HG03354 (cell line): ENCODE results near the gene PRKG1.

Experiments used
- ATAC-seq: cut with Tn5 transposase; IDR thresholded peaks from one replicate; pipeline ENCODE4 v1.9.1; 2021; ENCODE audit warnings: mild to moderate bottlenecking; ENCODE audit not compliant: unreplicated experiment, poor library complexity, severe bottlenecking

The PRKG1 gene

DNA sequence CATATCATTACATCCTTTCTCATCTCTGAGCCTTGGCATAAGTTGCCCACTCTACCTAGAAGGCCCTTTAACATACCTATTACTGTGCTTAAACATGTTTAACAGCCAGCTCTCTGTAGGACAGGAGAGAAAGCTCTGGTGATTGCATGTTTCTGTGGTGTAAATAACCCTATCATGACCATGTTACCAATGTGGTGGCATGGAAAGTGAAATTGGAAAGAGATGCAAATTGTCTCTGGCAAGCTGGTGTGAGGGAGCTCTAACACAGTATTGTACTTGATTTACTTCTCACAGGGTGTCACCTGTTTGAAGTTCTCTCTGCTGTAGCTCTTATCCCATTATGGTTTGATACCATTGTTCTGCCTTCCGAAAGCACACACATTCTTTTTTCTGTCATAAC, 1008.0 kb downstream of the PRKG1 start:
- peak; percentile 83 for ATAC-seq

DNA sequence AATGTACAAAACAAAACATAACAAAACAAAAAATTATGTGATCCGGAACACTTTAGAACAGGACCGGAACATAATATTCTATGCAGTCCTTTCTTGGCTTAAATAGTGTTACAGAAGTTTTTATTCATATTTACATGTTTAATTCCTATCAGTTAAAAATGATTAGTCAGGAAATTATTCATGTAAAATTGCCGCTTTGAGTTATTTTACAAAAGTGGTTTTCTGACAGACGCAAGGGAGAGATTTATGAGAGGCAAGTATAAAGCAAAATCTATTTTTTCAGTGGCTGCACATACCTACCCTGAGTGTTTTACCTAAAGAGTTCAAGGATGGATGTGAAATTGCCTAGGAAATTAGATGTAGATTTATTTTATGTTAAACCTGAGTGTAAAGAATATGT, 1009.1 kb downstream of the PRKG1 start:
- ATAC-seq, result no peak

- no peak for ATAC-seq
Observed at GRCh38 chr10:52092390-52092789, 1018.1 kb downstream of the PRKG1 start.

- no peak for ATAC-seq
Observed at GRCh38 chr10:52098130-52098529, 1023.8 kb downstream of the PRKG1 start.

DNA sequence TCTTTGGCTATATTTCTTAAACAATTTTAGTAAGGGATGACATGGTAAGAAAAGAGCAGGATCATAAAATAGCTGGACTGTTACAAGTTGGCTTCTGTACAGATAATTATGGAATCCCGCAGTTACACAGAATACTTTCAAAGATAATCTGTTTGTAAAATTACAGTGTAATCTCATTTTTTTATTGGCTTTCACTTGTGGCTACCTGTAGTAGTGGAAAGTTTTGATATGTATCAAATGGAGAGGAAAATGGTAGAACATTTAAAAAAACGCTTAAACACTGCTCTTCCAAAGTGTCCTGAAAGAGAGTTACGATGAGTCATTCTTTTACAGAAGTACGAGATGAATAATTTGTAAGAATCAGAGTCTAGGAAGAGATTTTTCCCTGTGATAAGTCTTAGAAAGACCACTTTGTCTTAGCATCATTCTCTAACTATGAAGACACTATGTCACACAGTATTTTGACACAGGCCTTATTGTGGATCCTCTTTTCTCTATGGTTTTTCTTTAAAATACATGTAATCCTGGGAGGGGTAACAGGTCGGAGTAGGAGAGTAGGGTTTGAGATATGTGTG, 1024.8 kb downstream of the PRKG1 start:
- ATAC-seq, result no peak

DNA sequence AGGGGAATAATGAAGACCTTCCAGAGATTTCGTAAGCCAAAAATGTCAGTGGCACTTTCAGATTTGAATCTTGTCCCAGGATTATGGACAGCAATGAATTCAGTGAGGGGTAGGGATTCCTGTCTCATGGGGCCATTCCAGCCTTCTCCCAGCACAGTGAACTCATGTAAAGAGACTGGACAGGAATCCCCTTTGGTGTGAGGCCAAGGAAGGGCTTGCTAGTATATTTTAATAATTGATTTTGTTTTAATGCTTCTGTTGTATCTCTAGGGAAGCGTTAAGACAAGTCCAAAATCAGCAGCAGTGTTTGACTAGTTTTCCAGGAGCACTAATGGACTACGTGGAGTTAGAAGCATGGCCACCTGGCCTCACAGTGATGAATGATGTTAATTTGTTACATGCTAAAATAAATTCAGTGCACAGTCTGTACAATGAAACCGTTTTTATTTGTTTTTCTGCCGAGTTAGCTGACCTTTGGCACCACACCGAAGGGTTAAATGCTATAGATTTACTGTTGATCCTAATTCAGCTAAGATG, 1025.8 kb downstream of the PRKG1 start:
- no peak for ATAC-seq

DNA sequence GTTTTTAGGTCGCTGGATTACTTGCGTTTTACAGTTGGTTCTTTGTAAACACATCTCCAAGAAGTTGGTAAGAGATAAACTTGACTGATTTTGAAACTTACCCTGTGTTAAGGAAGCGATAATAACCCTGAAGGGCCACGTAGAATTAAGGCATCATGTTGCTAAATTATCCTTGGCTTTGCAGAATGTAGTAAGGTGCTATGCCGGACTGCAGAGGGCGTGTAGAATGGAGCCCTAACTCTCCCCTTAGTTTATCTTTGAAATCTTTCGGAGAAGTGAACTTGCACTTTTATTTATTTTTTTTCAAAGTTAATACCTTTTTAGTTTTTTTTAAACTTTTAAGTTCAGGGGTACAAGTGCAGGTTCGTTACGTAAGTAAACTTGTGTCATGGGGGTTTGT, 1031.0 kb downstream of the PRKG1 start:
- ATAC-seq, result no peak

- no peak for ATAC-seq
Observed at GRCh38 chr10:52106011-52106410, 1031.7 kb downstream of the PRKG1 start.

DNA sequence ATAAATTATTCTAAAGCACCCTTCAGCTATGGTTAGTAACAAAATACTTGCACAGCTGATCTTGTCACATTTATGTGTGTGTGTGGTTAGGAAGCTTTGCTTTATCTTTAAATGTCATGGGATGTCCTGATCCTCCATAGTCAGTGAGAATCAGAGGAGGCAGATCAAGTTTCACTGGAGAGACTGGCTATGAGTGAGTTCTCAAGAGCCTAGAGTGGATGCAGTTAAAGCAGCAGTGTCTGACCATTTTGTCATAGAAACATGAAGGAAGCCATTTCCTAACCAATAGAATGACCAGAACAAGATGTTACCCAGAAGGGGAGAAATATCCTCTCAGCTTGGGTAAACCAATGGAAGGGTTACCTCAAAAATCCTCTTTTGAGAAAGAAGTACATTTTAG, 1032.6 kb downstream of the PRKG1 start:
- ATAC-seq, result no peak

DNA sequence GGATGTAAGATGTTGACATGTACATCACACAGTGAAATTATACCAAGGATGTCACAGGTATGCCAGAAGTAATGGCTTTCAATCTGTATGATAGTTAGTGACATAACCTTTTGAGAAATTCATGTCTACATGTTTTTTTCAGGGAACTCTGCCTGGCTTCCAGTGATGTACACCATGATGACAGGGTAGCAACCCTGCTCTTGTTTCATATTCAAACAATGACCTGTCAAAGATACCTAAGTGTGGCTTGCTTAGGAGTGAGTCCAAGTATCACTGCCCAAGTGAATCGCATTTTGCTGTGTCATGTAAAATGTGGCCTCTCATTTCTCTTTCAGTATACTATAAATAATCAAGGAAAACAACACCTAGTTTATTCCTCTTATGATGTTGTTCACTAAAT, 1033.9 kb downstream of the PRKG1 start:
- ATAC-seq, result no peak

- no peak for ATAC-seq
Observed at GRCh38 chr10:52110576-52110975, 1036.3 kb downstream of the PRKG1 start.

- no peak for ATAC-seq
Observed at GRCh38 chr10:52111101-52111891, 1037.0 kb downstream of the PRKG1 start.

DNA sequence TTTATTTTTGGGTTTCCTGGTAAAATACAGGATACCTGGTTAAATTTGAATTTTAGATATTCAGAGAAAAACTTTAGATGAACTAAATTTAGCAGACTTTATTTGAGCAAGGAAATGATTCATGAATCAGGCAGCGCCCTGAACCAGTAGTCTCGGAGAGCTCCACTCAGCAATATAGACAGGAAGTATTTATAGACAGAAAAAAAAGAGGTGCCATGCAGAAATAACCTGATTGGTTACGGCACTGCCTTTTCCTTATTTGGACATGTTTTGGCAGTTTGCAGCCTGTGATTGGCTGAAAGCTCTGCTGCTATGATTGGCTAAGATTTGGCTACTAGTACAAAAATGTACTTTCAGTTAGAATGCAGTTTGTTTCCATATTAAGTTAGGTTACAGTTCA, 1041.5 kb downstream of the PRKG1 start:
- ATAC-seq, result no peak

DNA sequence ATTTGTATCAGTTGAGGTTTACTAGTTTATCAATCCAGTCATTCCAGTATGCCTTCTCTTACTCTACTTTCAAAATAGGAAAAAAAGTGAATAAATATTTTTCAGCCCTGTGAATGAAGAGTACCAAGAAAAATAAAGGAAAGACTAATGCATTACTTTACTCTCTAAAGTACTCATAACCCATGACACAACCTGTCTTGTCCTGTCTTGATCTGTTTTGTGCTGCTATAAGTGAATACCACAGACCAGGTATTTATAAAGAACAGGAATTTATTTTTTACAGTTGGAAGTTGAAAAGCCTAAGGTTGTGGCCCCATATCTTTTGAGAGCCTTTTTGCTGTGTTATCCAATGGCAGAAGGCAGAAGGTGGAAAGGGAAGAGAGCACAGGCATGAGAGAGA, 1045.2 kb downstream of the PRKG1 start:
- ATAC-seq, result no peak

DNA sequence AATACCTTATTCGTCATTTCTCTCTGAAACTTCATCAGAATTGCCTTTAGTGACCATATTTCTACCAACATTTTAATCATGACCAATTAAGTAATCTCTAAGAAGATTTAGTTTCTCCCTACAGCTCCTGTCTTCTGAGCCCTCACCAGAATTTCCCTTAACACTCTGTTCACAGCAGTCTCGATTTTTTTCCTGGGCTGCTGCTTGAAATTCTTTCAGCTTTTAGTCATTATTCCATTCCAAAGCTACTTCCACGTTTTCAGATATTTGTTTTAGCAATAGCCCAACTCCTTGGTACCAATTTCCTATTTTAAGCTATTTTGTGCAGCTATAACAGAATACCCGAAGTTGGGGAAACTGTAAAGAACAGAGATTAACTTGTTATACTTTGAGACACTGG, 1047.4 kb downstream of the PRKG1 start:
- ATAC-seq, result no peak

DNA sequence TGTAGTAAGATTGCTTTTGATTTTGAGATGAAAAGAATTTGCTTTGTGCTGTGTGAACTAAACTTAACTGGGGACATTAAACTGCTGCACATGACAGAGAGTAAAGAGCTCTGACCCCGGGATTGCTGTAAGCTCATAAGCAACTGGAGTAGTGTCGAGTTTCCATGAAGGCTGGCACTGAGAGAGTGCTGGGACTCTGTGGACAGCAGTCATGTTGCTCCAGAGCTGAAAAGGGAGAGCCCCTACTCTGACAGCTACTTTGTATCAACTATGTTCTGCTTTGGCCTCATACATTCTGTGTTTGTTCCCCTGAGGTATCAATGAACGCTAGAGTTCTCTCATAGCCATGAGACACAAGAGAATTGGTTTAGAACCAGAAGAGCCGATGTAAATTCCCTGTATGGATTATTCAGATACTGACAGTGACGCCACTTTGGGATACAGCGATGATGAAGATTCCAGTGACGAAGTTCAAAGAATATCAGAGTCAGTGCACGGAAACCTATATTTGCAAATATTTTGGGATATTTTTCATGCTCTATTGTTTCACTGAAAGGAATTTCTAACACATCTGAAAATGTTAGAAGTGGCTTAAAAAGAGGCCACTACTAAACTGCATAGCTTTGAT, 1053.9 kb downstream of the PRKG1 start:
- ATAC-seq, result no peak

GRCh38 chr10:52129410-52130178, 1055.3 kb downstream of the PRKG1 start:
- no peak for ATAC-seq

DNA sequence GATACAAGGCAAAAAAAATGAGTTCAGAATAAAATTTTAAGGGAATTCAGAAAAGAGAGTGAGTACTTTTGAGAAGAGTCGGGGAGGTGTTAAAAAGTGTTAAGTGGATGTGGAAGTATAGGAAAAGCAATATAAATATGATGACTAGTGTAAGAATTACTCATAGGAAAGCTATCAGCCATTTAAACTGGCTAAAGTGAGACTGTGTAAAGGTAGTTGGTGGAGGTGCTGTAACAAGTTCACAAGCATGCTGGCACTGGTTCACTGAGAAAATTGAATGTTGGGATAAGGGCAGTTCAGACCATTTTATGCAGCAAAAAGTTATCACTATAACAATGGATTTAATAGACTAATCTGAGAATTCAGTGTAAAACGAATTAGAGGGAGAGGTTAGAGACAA, 1060.8 kb downstream of the PRKG1 start:
- ATAC-seq, result no peak

DNA sequence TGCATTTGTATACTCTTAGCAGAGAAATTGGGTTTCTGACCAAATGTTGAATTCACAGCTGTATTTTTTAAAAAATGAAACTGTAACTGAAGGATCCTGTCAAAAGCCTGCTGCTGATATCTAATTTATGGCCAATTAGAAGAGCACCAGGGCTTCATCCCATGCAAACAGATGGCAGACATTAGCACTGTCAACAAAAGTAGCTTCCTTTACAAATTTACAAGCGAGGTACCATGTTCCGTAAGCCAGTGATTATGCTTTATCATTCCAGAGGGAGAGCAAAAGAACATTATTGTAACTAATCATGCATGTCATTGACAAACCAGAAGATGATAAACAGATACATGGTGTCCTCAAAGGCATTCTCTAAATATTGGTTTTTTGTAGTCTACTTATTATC, 1062.6 kb downstream of the PRKG1 start:
- no peak for ATAC-seq

DNA sequence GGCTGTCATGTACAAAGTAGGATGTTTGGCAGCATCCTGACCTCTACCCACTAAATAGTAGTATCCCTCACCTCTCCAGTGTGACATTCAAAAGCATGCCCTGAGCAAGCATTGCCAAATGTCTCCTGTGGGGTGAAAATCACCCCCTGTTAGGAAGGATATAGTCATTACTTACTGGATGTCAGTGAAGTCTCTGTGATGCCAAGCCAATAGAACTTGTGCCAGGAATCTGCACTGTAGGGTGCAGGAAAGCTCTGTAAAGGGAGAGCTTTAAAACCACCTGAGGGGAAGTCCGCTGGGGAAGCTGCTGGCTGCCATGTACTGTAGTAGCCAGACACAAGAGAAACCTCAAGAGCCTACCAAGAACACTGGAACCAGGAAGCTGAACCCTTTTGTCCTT, 1069.1 kb downstream of the PRKG1 start:
- no peak for ATAC-seq
